T-cell (primary cell): ENCODE measurements around the gene GADL1. TPM values are rescaled to one million over a fixed set of nuclear protein-coding genes. Genes with fewer than 3 reads are reported as not detected.

Experiments used
- ATAC-seq, 4 experiments: fragments of 200-7000 bp in 3 of 4; fragments of 150-1000 bp in 1 of 4; cut with Tn5 transposase; replicated peaks in 1 of 4; 1 replicate in 3 of 4; 2 replicates in 1 of 4; pipeline ENCODE4 v1.10.0; 2021; ENCODE audit warnings: moderate library complexity in 3 of 4, mild to moderate bottlenecking in 2 of 4, moderate number of reproducible peaks in 1 of 4
- CTCF ChIA-PET, 2 donors: fragments of 300-600 bp; sonication (Branson Sonifier 250); formaldehyde crosslinking; loops; one replicate each; lab custom pipeline; 2022; ENCODE audit warnings: antibody characterized with exemption in 2 of 2; lab: Charles Lee
- POLR2A ChIA-PET, 2 donors: fragments of 300-600 bp; sonication (Branson Sonifier 250); formaldehyde crosslinking; loops; one replicate each; lab custom pipeline; 2022; ENCODE audit warnings: antibody characterized with exemption in 2 of 2; lab: Charles Lee
- DNase-seq, 35 experiments: peaks; one replicate each; pipeline versions ENCODE4 v3.0.0 to v3.0.0-alpha.2; 2013 to 2023
- H3K27ac ChIP-seq: one replicate; pipeline ENCODE4 v1.5.1; 2013; ENCODE audit warnings: low read length
- H3K27me3 ChIP-seq, 2 experiments: replicated peaks in 1 of 2; 1 replicate in 1 of 2; 2 replicates in 1 of 2; pipeline versions ENCODE4 v1.6.1 to v1.7.0; 2013; ENCODE audit warnings: low read length in 1 of 2, mixed read lengths in 1 of 2; ENCODE audit not compliant: control insufficient read depth in 2 of 2, insufficient read depth in 2 of 2; ENCODE audit errors: extremely low read depth in 1 of 2
- H3K36me3 ChIP-seq, 2 donors: 1 replicate in 1 of 2; 2 replicates in 1 of 2; pipeline versions ENCODE4 v1.6.1 to v1.7.0; 2013; ENCODE audit warnings: low read length in 1 of 2; ENCODE audit not compliant: control insufficient read depth in 2 of 2, insufficient read depth in 1 of 2; ENCODE audit errors: extremely low read depth in 1 of 2
- H3K4me1 ChIP-seq, 2 experiments: 1 replicate in 1 of 2; 2 replicates in 1 of 2; pipeline versions ENCODE4 v1.6.1 to v1.7.0; 2013; ENCODE audit warnings: low read length in 2 of 2, mixed read lengths in 1 of 2; ENCODE audit not compliant: insufficient read depth in 2 of 2, control insufficient read depth in 1 of 2; ENCODE audit errors: extremely low read depth in 1 of 2
- H3K4me3 ChIP-seq, 2 donors: 1 replicate in 1 of 2; 2 replicates in 1 of 2; pipeline versions ENCODE4 v1.5.1 to v1.7.0; 2013; ENCODE audit warnings: mild to moderate bottlenecking in 2 of 2, low read length in 1 of 2, moderate library complexity in 1 of 2; ENCODE audit not compliant: control insufficient read depth in 1 of 2; ENCODE audit errors: extremely low read depth in 1 of 2
- H3K9me3 ChIP-seq: 2 replicates; pipeline ENCODE4 v1.7.0; 2013
- H3K27ac Mint-ChIP-seq, 2 donors: one replicate each; pipeline ENCODE4 v1.8.0; 2020 to 2021; ENCODE audit warnings: mild to moderate bottlenecking in 2 of 2, mixed read lengths in 2 of 2
- H3K27me3 Mint-ChIP-seq, 2 donors: one replicate each; pipeline ENCODE4 v1.8.0; 2021 to 2022; ENCODE audit warnings: mixed read lengths in 2 of 2
- H3K36me3 Mint-ChIP-seq: one replicate; pipeline ENCODE4 v1.8.0; 2021; ENCODE audit warnings: mixed read lengths
- H3K4me1 Mint-ChIP-seq, 3 donors: one replicate each; pipeline ENCODE4 v1.8.0; 2020 to 2022; ENCODE audit warnings: mixed read lengths in 3 of 3, mild to moderate bottlenecking in 1 of 3
- H3K4me3 Mint-ChIP-seq, 3 donors: one replicate each; pipeline ENCODE4 v1.8.0; 2020 to 2022; ENCODE audit warnings: mild to moderate bottlenecking in 3 of 3, mixed read lengths in 3 of 3, moderate library complexity in 3 of 3
- H3K9me3 Mint-ChIP-seq, 3 donors: one replicate each; pipeline ENCODE4 v1.8.0; 2020 to 2022; ENCODE audit warnings: mixed read lengths in 3 of 3
- WGBS: methylation state at CpG from one replicate; pipeline ENCODE4 v1.1.5; 2013; ENCODE audit warnings: missing lambda C conversion rate; ENCODE audit not compliant: insufficient coverage; 5-methylcytosine and 5-hydroxymethylcytosine counted together
- total RNA-seq, 35 experiments: library from RNA in 6 of 35; stranded (reverse) in 6 of 35; fragments of 120-200 nt in 1 of 35; gene quantifications; one replicate each; pipeline versions ENCODE4 v1.2.1 to v1.2.4 and lab custom pipeline; 2013 to 2026

Gene GADL1
- total RNA-seq, 5 donors from 2014 or later (not counting 1 experiment from before 2014, with no cell fraction given) = not detected

DNA sequence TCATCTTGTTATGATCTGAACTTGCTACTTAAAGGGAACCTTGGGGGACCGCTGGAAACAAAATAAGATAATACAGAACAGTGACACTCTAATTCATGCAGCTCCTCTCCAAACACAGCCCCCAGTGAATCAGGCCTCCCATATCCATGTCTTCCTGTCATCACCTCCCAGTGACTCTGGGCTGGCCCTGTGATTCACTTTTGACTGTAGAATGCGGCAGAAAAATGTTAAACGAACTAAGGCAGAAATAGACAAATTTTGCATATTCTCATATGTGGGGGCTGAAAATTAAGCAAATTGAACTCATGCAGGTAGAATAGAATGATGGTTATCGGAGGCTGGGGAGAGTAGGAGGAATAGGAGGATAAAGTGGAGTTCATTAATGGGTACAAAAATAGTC, 20.2 kb upstream of the GADL1 start:
- H3K36me3 Mint-ChIP-seq = no peaks in the 10 kb centered on the region
- DNase-seq (no peak), ATAC-seq (no peak)
- ChIA-PET POLR2A (no interaction called here), CTCF (no interaction called here)
- H3K27me3 Mint-ChIP-seq = peaks cover 0 to 5% of the 10 kb centered on the region in 2 donors
- Histone ChIP-seq H3K27ac (no peak overlapping the region), H3K4me3 (no peak overlapping the region), H3K36me3 (no peaks in the 10 kb centered on the region), H3K4me1 (no peaks in the 10 kb centered on the region), H3K9me3 (no peaks in the 10 kb centered on the region), H3K27me3 (peaks cover 0 to 4% of the 10 kb centered on the region in 2 experiments)
- no peaks in the 10 kb centered on the region for H3K4me1 Mint-ChIP-seq
- WGBS = 74% methylated on average over 3 of the region's 4 CpGs
- H3K27ac Mint-ChIP-seq = no peak overlapping the region
- H3K4me3 Mint-ChIP-seq = no peak overlapping the region
- peaks cover 0 to under 1% (median 0%) of the 10 kb centered on the region in 3 donors for H3K9me3 Mint-ChIP-seq

DNA sequence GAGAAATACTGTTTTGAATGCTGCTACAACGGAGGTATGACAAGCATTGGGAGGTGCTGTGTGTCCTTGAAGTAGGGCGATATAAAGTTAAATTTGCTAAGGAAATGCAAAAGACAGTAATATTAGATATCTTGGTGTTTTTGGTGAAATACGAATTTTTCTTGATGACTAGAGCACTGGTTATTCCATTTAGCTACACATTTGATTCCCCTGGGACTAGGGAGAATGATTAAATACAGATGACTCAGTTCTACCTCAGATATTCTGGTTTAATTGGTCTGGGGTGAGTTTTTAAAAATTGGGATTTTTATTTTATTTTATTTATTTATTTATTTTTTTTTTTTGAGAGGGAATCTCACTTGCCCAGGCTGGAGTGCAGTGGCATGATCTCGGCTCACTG, 18.7 kb upstream of the GADL1 start:
- H3K4me3 Mint-ChIP-seq = no peak overlapping the region
- WGBS = 83% methylated on average over 2 of the region's 4 CpGs
- H3K4me1 Mint-ChIP-seq = no peaks in the 10 kb centered on the region
- H3K4me1 ChIP-seq = no peaks in the 10 kb centered on the region
- H3K27ac Mint-ChIP-seq = no peak overlapping the region
- ChIA-PET POLR2A (no interaction called here), CTCF (no interaction called here)
- DNase-seq (no peak), ATAC-seq (no peak)
- no peaks in the 10 kb centered on the region for H3K9me3 ChIP-seq
- H3K4me3 ChIP-seq = no peak overlapping the region
- H3K27me3 ChIP-seq = peaks cover 0 to 4% of the 10 kb centered on the region in 2 experiments
- no peak overlapping the region for H3K27ac ChIP-seq
- H3K27me3 Mint-ChIP-seq = peaks cover 0 to 5% of the 10 kb centered on the region in 2 donors
- no peaks in the 10 kb centered on the region for H3K36me3 Mint-ChIP-seq
- H3K36me3 ChIP-seq = no peaks in the 10 kb centered on the region
- H3K9me3 Mint-ChIP-seq = no peaks in the 10 kb centered on the region

DNA sequence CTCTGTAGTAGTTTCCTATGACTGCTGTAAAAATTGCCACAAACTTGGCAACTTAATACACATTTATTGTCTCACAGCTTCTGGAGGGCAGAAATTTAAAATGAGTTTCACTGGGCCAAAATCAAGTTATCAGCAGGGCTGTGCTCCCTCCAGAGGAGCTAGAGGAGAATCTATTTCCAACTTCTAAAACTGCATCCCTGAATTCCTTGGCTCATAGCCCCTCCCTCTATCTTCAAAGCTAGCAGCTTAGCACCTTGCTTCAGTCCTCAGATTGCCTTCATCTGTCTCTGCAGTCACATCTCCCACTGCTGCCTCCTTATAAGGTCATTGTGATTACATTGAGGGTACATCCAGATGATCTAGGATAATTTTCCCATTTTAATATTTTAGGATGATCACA, 17.8 kb upstream of the GADL1 start:
- Histone ChIP-seq H3K36me3 (no peaks in the 10 kb centered on the region), H3K4me3 (no peak overlapping the region), H3K27me3 (peaks cover 0 to 4% of the 10 kb centered on the region in 2 experiments), H3K4me1 (no peaks in the 10 kb centered on the region), H3K27ac (no peak overlapping the region), H3K9me3 (no peaks in the 10 kb centered on the region)
- DNase-seq = no peak
- Mint-ChIP-seq H3K4me1 (no peaks in the 10 kb centered on the region), H3K27ac (no peak overlapping the region), H3K36me3 (no peaks in the 10 kb centered on the region), H3K27me3 (peaks cover 0 to 5% of the 10 kb centered on the region in 2 donors), H3K9me3 (no peaks in the 10 kb centered on the region), H3K4me3 (no peak overlapping the region)
- ChIA-PET POLR2A (no interaction called here), CTCF (no interaction called here)
- ATAC-seq = no peak

DNA sequence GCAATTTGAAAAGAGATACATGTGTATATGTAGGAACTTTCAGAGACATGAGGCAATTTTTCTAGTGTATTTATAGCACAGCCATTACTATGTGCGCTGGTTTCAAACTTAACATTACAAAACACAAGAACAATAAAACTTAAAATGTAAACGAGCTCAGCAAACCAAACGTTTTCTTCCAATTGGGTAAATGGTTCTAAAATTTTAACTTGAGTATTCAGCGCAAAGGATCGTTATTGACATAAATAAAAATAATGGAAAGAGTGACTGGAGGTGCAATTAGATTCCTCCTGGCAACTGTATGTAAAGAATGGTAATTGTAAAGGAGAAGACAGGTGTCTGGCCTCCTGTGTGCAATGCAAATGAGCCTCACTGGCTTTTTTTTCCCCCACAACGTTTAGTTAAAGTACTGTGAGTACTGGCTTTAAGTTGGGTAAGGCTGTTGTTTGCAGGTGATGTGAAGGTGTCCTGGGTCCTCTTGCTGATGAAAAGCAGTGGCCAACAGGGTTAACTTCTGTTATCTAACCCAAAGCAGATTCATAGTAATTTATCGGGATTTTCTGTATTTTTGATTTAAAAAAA, 14.1 kb upstream of the GADL1 start:
- Mint-ChIP-seq H3K4me3 (no peak overlapping the region), H3K36me3 (no peaks in the 10 kb centered on the region)
- CTCF ChIA-PET = no interaction called here

GRCh38 chr3:30904996-30905395, 10.5 kb upstream of the GADL1 start:
- no peak overlapping the region for H3K4me3 Mint-ChIP-seq
- Histone ChIP-seq H3K4me3 (no peak overlapping the region), H3K4me1 (no peaks in the 10 kb centered on the region), H3K27me3 (peaks cover 0 to 2% of the 10 kb centered on the region in 2 experiments), H3K9me3 (no peaks in the 10 kb centered on the region), H3K36me3 (no peaks in the 10 kb centered on the region), H3K27ac (no peak overlapping the region)
- CTCF ChIA-PET = no interaction called here
- H3K4me1 Mint-ChIP-seq = no peaks in the 10 kb centered on the region
- DNase-seq (no peak), ATAC-seq (no peak)
- H3K9me3 Mint-ChIP-seq = peaks cover 0 to 6% (median 0%) of the 10 kb centered on the region in 3 donors
- H3K27me3 Mint-ChIP-seq = no peaks in the 10 kb centered on the region
- 93% methylated on average over 4 of the region's 4 CpGs for WGBS
- no peak overlapping the region for H3K27ac Mint-ChIP-seq
- POLR2A ChIA-PET = no interaction called here
- no peaks in the 10 kb centered on the region for H3K36me3 Mint-ChIP-seq

More for the DNA sequence above, 14.1 kb upstream of the GADL1 start:
- H3K9me3 Mint-ChIP-seq = peaks cover 0 to 6% (median 0%) of the 10 kb centered on the region in 3 donors
- H3K27ac Mint-ChIP-seq = no peak overlapping the region
- DNase-seq (no peak), ATAC-seq (no peak)
- Histone ChIP-seq H3K9me3 (no peaks in the 10 kb centered on the region), H3K27ac (no peak overlapping the region), H3K36me3 (no peaks in the 10 kb centered on the region), H3K4me1 (no peaks in the 10 kb centered on the region), H3K4me3 (no peak overlapping the region), H3K27me3 (peaks cover 0 to 4% of the 10 kb centered on the region in 2 experiments)
- POLR2A ChIA-PET = no interaction called here
- H3K4me1 Mint-ChIP-seq = no peaks in the 10 kb centered on the region
- WGBS = no CpG with 5 or more reads among the region's 7 CpGs
- peaks cover 0 to 5% of the 10 kb centered on the region in 2 donors for H3K27me3 Mint-ChIP-seq

GRCh38 chr3:30895329-30895728, 868 bp upstream of the GADL1 start:
- Histone ChIP-seq H3K4me3 (no peak overlapping the region), H3K9me3 (no peaks in the 10 kb centered on the region), H3K4me1 (peaks cover 3 to 5% of the 10 kb centered on the region in 2 experiments), H3K36me3 (no peaks in the 10 kb centered on the region), H3K27me3 (peaks cover 4 to 12% of the 10 kb centered on the region in 2 experiments), H3K27ac (no peak overlapping the region)
- no peak for DNase-seq
- Mint-ChIP-seq H3K4me1 (peaks cover 9 to 18% (median 14%) of the 10 kb centered on the region in 3 donors), H3K27ac (no peak overlapping the region), H3K4me3 (peak overlapping the region in 2 of 3 donors; percentile 24 to 66), H3K36me3 (no peaks in the 10 kb centered on the region), H3K27me3 (peaks cover 23 to 30% of the 10 kb centered on the region in 2 donors), H3K9me3 (no peaks in the 10 kb centered on the region)
- no peak for ATAC-seq
- ChIA-PET POLR2A (no interaction called here), CTCF (no interaction called here)
- no CpG with 5 or more reads among the region's 5 CpGs for WGBS
